Smooth muscle cell (in vitro differentiated cells): Measurements from ENCODE around the gene FAM171A1. TPM values are rescaled to one million over a fixed set of nuclear protein-coding genes. Genes with fewer than 3 reads are reported as not detected.

Experiments used
- DNase-seq: peaks from one replicate; lab custom pipeline; 2025; ENCODE audit not compliant: unreplicated experiment; lab: John Stamatoyannopoulos, UW
- H2AFZ ChIP-seq: fragments of 200-600 bp; sonication (generic); 2 replicates; pipeline ENCODE4 v1.6.0; 2016; ENCODE audit warnings: antibody characterized with exemption, low read depth, mild to moderate bottlenecking
- H3F3A ChIP-seq: fragments of 200-600 bp; sonication (generic); 2 replicates; pipeline ENCODE4 v1.6.0; 2017; ENCODE audit warnings: antibody characterized with exemption, low read depth
- H3K27ac ChIP-seq: fragments of 200-600 bp; sonication (generic); 2 replicates; pipeline ENCODE4 v1.5.1; 2016; ENCODE audit warnings: low read depth, mild to moderate bottlenecking
- H3K27me3 ChIP-seq: fragments of 200-600 bp; sonication (generic); 2 replicates; pipeline ENCODE4 v1.6.1; 2016; ENCODE audit warnings: low read depth, mild to moderate bottlenecking
- H3K36me3 ChIP-seq: fragments of 200-600 bp; sonication (generic); 2 replicates; pipeline ENCODE4 v1.5.1; 2016; ENCODE audit warnings: low read depth
- H3K4me1 ChIP-seq: fragments of 200-600 bp; sonication (generic); 2 replicates; pipeline ENCODE4 v1.5.1; 2016; ENCODE audit warnings: low read depth
- H3K4me2 ChIP-seq: fragments of 200-600 bp; sonication (generic); 2 replicates; pipeline ENCODE4 v1.6.0; 2016; ENCODE audit warnings: mild to moderate bottlenecking
- H3K4me3 ChIP-seq: fragments of 200-600 bp; sonication (generic); 2 replicates; pipeline ENCODE4 v1.5.1; 2016; ENCODE audit warnings: mild to moderate bottlenecking
- H3K79me2 ChIP-seq: fragments of 200-600 bp; sonication (generic); 2 replicates; pipeline ENCODE4 v1.6.0; 2016; ENCODE audit warnings: low read depth, mild to moderate bottlenecking
- H3K9ac ChIP-seq: fragments of 200-600 bp; sonication (generic); 2 replicates; pipeline ENCODE4 v1.6.0; 2016; ENCODE audit warnings: low read depth
- H3K9me3 ChIP-seq: fragments of 200-600 bp; sonication (generic); replicated peaks from 2 replicates; pipeline ENCODE4 v1.5.1; 2016; ENCODE audit warnings: low read depth
- H4K20me1 ChIP-seq: fragments of 200-600 bp; sonication (generic); 2 replicates; pipeline ENCODE4 v1.6.0; 2016; ENCODE audit warnings: low read depth
- WGBS: methylation state at CpG from one replicate; pipeline ENCODE4 v1.1.7; 2016; ENCODE audit warnings: low lambda C conversion rate; 5-methylcytosine and 5-hydroxymethylcytosine counted together
- polyA plus RNA-seq: library from polyadenylated mRNA; unstranded; fragments of >200 nt; fragmentation: Nextera tagmentation; extraction: Ambion mirVana; gene quantifications from 2 replicates; pipeline ENCODE4 v1.2.1, GENCODE V29; 2016
- total RNA-seq: library from RNA; depleted of rRNA; stranded (reverse); fragments of >200 nt; gene quantifications from 2 replicates; pipeline ENCODE4 v1.2.3, GENCODE V29; 2014
- TF ChIP-seq, protein P1 (sequence below): fragments of 200-600 bp; sonication (generic); IDR thresholded peaks from 2 replicates; pipeline ENCODE4 v1.5.1; 2017; ENCODE audit warnings: borderline replicate concordance, mild to moderate bottlenecking, antibody characterized with exemption; ENCODE audit not compliant: insufficient read depth, poor library complexity, severe bottlenecking

FAM171A1 gene
- total and polyA plus RNA-seq, 2 experiments from 2014 or later, result 25.5 to 37.2 TPM

GRCh38 chr10:15222511-15222910 lies 148.6 kb downstream of the FAM171A1 start:
- 94% methylated on average over 10 of the region's 10 CpGs for WGBS
- H3K27ac ChIP-seq, result no peak overlapping the region
- no peaks in the 10 kb centered on the region for H3F3A ChIP-seq
- no peaks in the 10 kb centered on the region for H3K27me3 ChIP-seq
- TF ChIP-seq, protein P1, sequence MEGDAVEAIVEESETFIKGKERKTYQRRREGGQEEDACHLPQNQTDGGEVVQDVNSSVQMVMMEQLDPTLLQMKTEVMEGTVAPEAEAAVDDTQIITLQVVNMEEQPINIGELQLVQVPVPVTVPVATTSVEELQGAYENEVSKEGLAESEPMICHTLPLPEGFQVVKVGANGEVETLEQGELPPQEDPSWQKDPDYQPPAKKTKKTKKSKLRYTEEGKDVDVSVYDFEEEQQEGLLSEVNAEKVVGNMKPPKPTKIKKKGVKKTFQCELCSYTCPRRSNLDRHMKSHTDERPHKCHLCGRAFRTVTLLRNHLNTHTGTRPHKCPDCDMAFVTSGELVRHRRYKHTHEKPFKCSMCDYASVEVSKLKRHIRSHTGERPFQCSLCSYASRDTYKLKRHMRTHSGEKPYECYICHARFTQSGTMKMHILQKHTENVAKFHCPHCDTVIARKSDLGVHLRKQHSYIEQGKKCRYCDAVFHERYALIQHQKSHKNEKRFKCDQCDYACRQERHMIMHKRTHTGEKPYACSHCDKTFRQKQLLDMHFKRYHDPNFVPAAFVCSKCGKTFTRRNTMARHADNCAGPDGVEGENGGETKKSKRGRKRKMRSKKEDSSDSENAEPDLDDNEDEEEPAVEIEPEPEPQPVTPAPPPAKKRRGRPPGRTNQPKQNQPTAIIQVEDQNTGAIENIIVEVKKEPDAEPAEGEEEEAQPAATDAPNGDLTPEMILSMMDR, result no peak
- H4K20me1 ChIP-seq, result no peaks in the 10 kb centered on the region
- no peak for DNase-seq
- H3K4me2 ChIP-seq, result no peak overlapping the region
- H3K4me1 ChIP-seq, result no peaks in the 10 kb centered on the region
- H3K9me3 ChIP-seq, result no peaks in the 10 kb centered on the region
- no peak overlapping the region for H3K4me3 ChIP-seq
- no peaks in the 10 kb centered on the region for H3K36me3 ChIP-seq
- no peaks in the 10 kb centered on the region for H3K79me2 ChIP-seq
- no peak overlapping the region for H2AFZ ChIP-seq
- H3K9ac ChIP-seq, result no peak overlapping the region

DNA sequence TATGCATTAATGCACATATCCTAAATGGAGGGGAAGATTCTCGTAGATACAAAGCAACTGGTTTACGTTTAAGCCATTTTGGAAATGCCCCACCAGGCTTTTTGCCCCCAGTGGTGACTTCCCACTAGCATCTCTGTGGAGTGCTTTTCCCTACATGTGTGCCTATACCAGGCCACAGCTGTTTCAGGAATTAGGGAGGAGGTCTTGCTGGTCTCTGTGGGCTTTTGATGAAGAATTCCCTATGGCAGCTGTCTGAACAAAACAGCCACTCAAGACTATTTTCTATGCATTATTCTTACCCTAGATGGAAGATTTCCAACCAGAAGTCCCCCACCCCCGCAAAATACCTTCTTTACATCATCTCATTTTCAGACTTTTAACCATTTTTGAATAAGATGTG lies 150.6 kb downstream of the FAM171A1 start:
- Histone ChIP-seq H3K4me1 (no peaks in the 10 kb centered on the region), H3K79me2 (no peaks in the 10 kb centered on the region), H3F3A (no peaks in the 10 kb centered on the region), H3K36me3 (no peaks in the 10 kb centered on the region), H3K27ac (no peak overlapping the region), H3K27me3 (no peaks in the 10 kb centered on the region), H3K4me3 (no peak overlapping the region), H3K9me3 (no peaks in the 10 kb centered on the region), H2AFZ (no peak overlapping the region), H3K4me2 (no peak overlapping the region), H3K9ac (no peak overlapping the region), H4K20me1 (no peaks in the 10 kb centered on the region)
- no peak for DNase-seq
- TF ChIP-seq, protein P1, result no peak
- WGBS, result 98% methylated on average over 3 of the region's 3 CpGs

DNA sequence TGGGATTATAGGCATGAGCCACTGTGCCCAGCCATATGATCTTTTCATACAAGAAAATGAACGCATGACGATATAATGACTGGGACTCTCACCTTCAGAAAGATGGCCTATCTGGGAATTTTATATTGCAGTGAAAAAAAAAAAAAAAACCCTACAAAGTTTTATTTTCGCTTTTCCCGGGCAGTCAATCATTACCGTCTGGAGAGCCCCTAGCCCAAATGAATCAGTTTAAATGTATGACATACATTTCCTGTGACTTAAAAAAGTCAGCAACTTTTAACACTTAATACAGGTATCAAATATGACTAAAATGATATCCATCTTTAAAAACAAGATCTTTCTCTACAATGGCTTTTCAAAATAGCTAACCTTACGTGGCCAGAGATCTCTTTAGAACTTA lies 154.4 kb downstream of the FAM171A1 start:
- H4K20me1 ChIP-seq, result no peaks in the 10 kb centered on the region
- H3K79me2 ChIP-seq, result no peaks in the 10 kb centered on the region
- no peaks in the 10 kb centered on the region for H3K9me3 ChIP-seq
- H3K36me3 ChIP-seq, result no peaks in the 10 kb centered on the region
- peaks cover 3% of the 10 kb centered on the region for H3F3A ChIP-seq
- H3K4me3 ChIP-seq, result no peak overlapping the region
- no peak overlapping the region for H3K4me2 ChIP-seq
- no peak overlapping the region for H2AFZ ChIP-seq
- H3K27me3 ChIP-seq, result no peaks in the 10 kb centered on the region
- H3K27ac ChIP-seq, result no peak overlapping the region
- 96% methylated on average over 6 of the region's 6 CpGs for WGBS
- DNase-seq, result no peak
- TF ChIP-seq, protein P1, result no peak
- H3K4me1 ChIP-seq, result no peaks in the 10 kb centered on the region
- H3K9ac ChIP-seq, result no peak overlapping the region

GRCh38 chr10:15214237-15214636 lies 156.9 kb downstream of the FAM171A1 start:
- WGBS, result 96% methylated on average over 17 of the region's 17 CpGs
- H3K9me3 ChIP-seq, result no peaks in the 10 kb centered on the region
- peaks cover 3% of the 10 kb centered on the region for H3K36me3 ChIP-seq
- no peak overlapping the region for H3K4me2 ChIP-seq
- H3K27ac ChIP-seq, result no peak overlapping the region
- H3K4me1 ChIP-seq, result no peaks in the 10 kb centered on the region
- H3K4me3 ChIP-seq, result no peak overlapping the region
- H3K9ac ChIP-seq, result no peak overlapping the region
- H3F3A ChIP-seq, result peaks cover 8% of the 10 kb centered on the region
- H3K27me3 ChIP-seq, result no peaks in the 10 kb centered on the region
- no peak overlapping the region for H2AFZ ChIP-seq
- H3K79me2 ChIP-seq, result no peaks in the 10 kb centered on the region
- peaks cover 8% of the 10 kb centered on the region for H4K20me1 ChIP-seq
- TF ChIP-seq, protein P1, result no peak
- DNase-seq, result no peak
